Measurements from ENCODE around the gene ANK3.

GRCh38 chr10:60099998-60100747, 289.5 kb downstream of the ANK3 start:
- TF ChIP-seq POLR2AphosphoS5 (IDR thresholded peaks at IDR 0.05) (no peak), EZH2 (IDR thresholded peaks at IDR 0.05; ENCODE audit: borderline replicate concordance, insufficient read depth, low read length, poor library complexity, severe bottlenecking) (no peak), CTCF (IDR thresholded peaks at IDR 0.05; ENCODE audit: poor library complexity, severe bottlenecking) (peak; percentile 78), TAF1 (IDR thresholded peaks at IDR 0.05; ENCODE audit: low read depth) (no peak), RAD21 (conservative IDR thresholded peaks at IDR 0.05) (peak; percentile 75), MXI1 (conservative IDR thresholded peaks at IDR 0.05; ENCODE audit: poor library complexity, severe bottlenecking) (no peak), EP300 (conservative IDR thresholded peaks at IDR 0.05; ENCODE audit: poor library complexity, severe bottlenecking) (no peak)
